VCaP (cell line): ENCODE data around the gene MIS18BP1.

Experiments used
- H3K27ac ChIP-seq: fragments of 450-650 bp; 2 replicates; pipeline ENCODE4 v1.5.1; 2017
- CTCF ChIP-seq: fragments of 450-650 bp; conservative IDR thresholded peaks from 2 replicates; pipeline ENCODE4 v1.5.1; 2017; ENCODE audit warnings: mild to moderate bottlenecking, moderate library complexity

Gene MIS18BP1

GRCh38 chr14:45181806-45182205 is 71.2 kb downstream of the MIS18BP1 start:
- no peak for TF ChIP-seq CTCF
- no peak overlapping the region for H3K27ac ChIP-seq

GRCh38 chr14:45181329-45181728 is 71.7 kb downstream of the MIS18BP1 start:
- no peak for TF ChIP-seq CTCF
- no peak overlapping the region for H3K27ac ChIP-seq

GRCh38 chr14:45177076-45177475 is 75.9 kb downstream of the MIS18BP1 start:
- no peak overlapping the region for H3K27ac ChIP-seq
- TF ChIP-seq CTCF: no peak

GRCh38 chr14:45169906-45170305 is 83.1 kb downstream of the MIS18BP1 start:
- H3K27ac ChIP-seq: no peak overlapping the region
- TF ChIP-seq CTCF: no peak

- no peak for TF ChIP-seq CTCF
- H3K27ac ChIP-seq: no peak overlapping the region
Measured at GRCh38 chr14:45156067-45156466, 96.9 kb downstream of the MIS18BP1 start.
